Endothelial cell (in vitro differentiated cells): ENCODE results near the gene SMIM26. TPM values are rescaled to one million over a fixed set of nuclear protein-coding genes. Genes with fewer than 3 reads are reported as not detected.
A peak's percentile ranks its signal among the peaks of the same experiment; 100 is the strongest.

Experiments
- DNase-seq: peaks from one replicate; pipeline ENCODE4 v3.0.0; 2021; ENCODE audit warnings: low spot score
- H3K27ac Mint-ChIP-seq: one replicate; pipeline ENCODE4 v1.8.0; 2021; ENCODE audit warnings: mixed read lengths, inconsistent platforms; ENCODE audit not compliant: unreplicated experiment
- H3K27me3 Mint-ChIP-seq: one replicate; pipeline ENCODE4 v1.8.0; 2021; ENCODE audit warnings: mild to moderate bottlenecking, moderate library complexity, mixed read lengths, inconsistent platforms; ENCODE audit not compliant: unreplicated experiment
- H3K36me3 Mint-ChIP-seq: one replicate; pipeline ENCODE4 v1.8.0; 2021; ENCODE audit warnings: mild to moderate bottlenecking, low read depth, mixed read lengths, inconsistent platforms; ENCODE audit not compliant: unreplicated experiment
- H3K4me1 Mint-ChIP-seq: one replicate; pipeline ENCODE4 v1.8.0; 2021; ENCODE audit warnings: mild to moderate bottlenecking, mixed read lengths, inconsistent platforms; ENCODE audit not compliant: unreplicated experiment
- H3K4me3 Mint-ChIP-seq: one replicate; pipeline ENCODE4 v1.8.0; 2021; ENCODE audit warnings: mild to moderate bottlenecking, mixed read lengths, inconsistent platforms; ENCODE audit not compliant: unreplicated experiment
- H3K9me3 Mint-ChIP-seq: one replicate; pipeline ENCODE4 v1.8.0; 2021; ENCODE audit warnings: mixed read lengths, inconsistent platforms; ENCODE audit not compliant: unreplicated experiment
- CTCF ChIP-seq: fragments of 200-600 bp; sonication (generic); IDR thresholded peaks from one replicate; pipeline ENCODE4 v1.5.0; 2021; ENCODE audit warnings: antibody characterized with exemption; ENCODE audit not compliant: unreplicated experiment
- total RNA-seq: library from RNA; stranded (reverse); fragmentation: NEBNext Ultra II Directional; extraction: Animal tissue kit (Norgen Biotek cat#: 25700); gene quantifications from one replicate; pipeline ENCODE4 v1.2.1, GENCODE V29; 2021; ENCODE audit not compliant: unreplicated experiment

Gene SMIM26
- total RNA-seq, 1 donor from 2014 or later: 41.0 TPM

GRCh38 chr20:18577942-18578341, 10.7 kb downstream of the SMIM26 start:
- H3K4me3 Mint-ChIP-seq: no peak overlapping the region
- H3K36me3 Mint-ChIP-seq: no peaks in the 10 kb centered on the region
- H3K9me3 Mint-ChIP-seq: no peaks in the 10 kb centered on the region
- H3K27me3 Mint-ChIP-seq: no peaks in the 10 kb centered on the region
- TF ChIP-seq CTCF: no peak
- H3K4me1 Mint-ChIP-seq: no peaks in the 10 kb centered on the region
- no peak overlapping the region for H3K27ac Mint-ChIP-seq
- no peak for DNase-seq

- Mint-ChIP-seq H3K4me3 (no peak overlapping the region), H3K9me3 (no peaks in the 10 kb centered on the region), H3K36me3 (no peaks in the 10 kb centered on the region), H3K4me1 (no peaks in the 10 kb centered on the region), H3K27ac (no peak overlapping the region), H3K27me3 (no peaks in the 10 kb centered on the region)
- TF ChIP-seq CTCF: no peak
- no peak for DNase-seq
These were observed 11.3 kb downstream of the SMIM26 start for GRCh38 chr20:18578581-18578980.

GRCh38 chr20:18580012-18580411, 12.8 kb downstream of the SMIM26 start:
- Mint-ChIP-seq H3K4me1 (no peaks in the 10 kb centered on the region), H3K27me3 (no peaks in the 10 kb centered on the region), H3K36me3 (no peaks in the 10 kb centered on the region), H3K27ac (no peak overlapping the region), H3K4me3 (no peak overlapping the region), H3K9me3 (no peaks in the 10 kb centered on the region)
- no peak for DNase-seq
- no peak for TF ChIP-seq CTCF

GRCh38 chr20:18585134-18585533, 17.9 kb downstream of the SMIM26 start:
- Mint-ChIP-seq H3K27ac (no peak overlapping the region), H3K9me3 (no peaks in the 10 kb centered on the region), H3K27me3 (peaks cover 4% of the 10 kb centered on the region), H3K4me3 (no peak overlapping the region), H3K4me1 (peaks cover 4% of the 10 kb centered on the region), H3K36me3 (no peaks in the 10 kb centered on the region)
- no peak for TF ChIP-seq CTCF
- DNase-seq: no peak

- H3K4me3 Mint-ChIP-seq: peak within 1 kb of the TSS; percentile 92
- peak within 1 kb of the TSS; percentile 24 for H3K27ac Mint-ChIP-seq
- peak; percentile 93 for DNase-seq
- peaks cover 4% of the 10 kb centered on the region for H3K4me1 Mint-ChIP-seq
- H3K9me3 Mint-ChIP-seq: no peaks in the 10 kb centered on the region
- peak; percentile 93 for TF ChIP-seq CTCF
- H3K27me3 Mint-ChIP-seq: peaks cover 4% of the 10 kb centered on the region
- no peaks in the 10 kb centered on the region for H3K36me3 Mint-ChIP-seq
These were observed 20.7 kb downstream of the SMIM26 start, which contains the start of gene DTD1 for GRCh38 chr20:18587665-18588573. Gene DTD1 (plus strand): TSS chr20:18588054. CDS start chr20:18588073, 19 bp downstream.
